HG02759 (cell line): ENCODE measurements around the gene TATDN3.
"Not testable (repeated sequence)": the region's sequence is repeated elsewhere in the genome, so short reads cannot be mapped to it uniquely, and the experiment has no call there.

Source experiments
- ATAC-seq: cut with Tn5 transposase; IDR thresholded peaks from one replicate; pipeline ENCODE4 v1.9.1; 2021; ENCODE audit warnings: mild to moderate bottlenecking, moderate library complexity; ENCODE audit not compliant: unreplicated experiment

Gene TATDN3

DNA sequence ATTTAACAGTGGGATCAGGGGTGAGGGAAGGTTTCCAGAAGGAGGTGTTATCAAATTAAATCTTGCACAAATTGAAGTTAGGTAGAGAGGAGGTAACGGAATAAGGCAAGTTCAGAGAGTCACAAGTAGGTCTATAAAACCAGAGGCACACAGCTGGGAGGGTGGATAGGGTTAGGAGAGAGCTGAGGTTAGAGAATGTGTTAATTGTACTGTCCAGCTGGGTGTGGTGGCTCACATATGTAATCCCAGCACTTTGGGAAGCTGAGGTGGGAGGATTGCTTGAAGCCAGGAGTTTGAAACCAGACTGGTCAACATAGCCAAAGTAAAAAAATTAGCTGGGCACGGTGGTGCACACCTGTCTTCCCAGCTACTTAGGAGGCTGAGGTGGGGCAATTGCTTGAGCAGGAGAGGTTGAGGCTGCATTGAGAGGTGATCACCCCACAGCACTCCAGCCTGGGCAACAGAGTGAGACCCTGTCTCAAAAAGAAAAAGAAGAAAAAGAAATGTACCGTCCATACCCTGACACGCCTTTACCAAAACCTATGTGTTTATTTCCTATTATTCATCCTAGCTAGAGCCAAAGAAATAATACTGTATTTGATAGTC is 35.6 kb downstream of the TATDN3 start:
- ATAC-seq, result no peak

DNA sequence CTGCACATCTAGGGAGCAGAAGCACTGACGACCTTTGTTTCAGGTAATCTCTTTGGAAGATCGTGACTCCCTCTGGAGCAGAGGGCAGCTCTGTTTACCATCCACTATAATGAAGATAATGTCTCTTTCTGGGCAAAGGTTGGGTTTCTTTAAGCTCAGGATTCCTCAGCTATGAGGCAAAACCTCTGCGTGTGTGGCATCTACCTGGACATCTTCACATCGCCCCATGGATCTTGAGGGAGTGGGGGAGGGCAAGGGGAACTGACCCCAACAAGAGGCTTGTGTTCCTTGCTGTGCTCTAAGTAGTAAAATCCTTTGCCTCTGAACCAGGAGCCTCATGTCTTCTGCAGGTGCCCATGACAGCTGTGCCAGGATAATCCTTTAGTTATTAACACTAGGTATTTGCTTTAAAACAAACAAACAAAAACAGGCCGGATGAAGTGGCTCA is 36.2 kb downstream of the TATDN3 start:
- no peak for ATAC-seq

DNA sequence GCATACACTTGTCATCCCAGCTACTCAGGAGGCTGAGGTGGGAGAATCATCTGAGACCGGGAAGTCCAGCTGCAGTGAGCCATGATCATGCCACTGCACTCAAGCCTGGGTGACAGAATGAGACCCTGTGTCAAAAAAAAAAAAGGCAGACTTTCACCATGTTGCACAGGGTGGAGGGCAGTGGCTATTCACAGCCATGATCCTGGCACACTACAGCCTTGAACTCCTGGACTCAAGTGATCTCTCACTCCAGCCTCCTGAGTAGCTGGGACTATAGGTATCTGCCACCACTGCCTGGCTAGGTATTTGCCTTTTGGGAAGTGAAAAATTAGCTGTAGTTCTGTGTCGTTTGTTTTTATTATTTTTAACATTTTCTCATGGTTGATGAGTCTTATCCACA is 36.7 kb downstream of the TATDN3 start:
- no peak for ATAC-seq

DNA sequence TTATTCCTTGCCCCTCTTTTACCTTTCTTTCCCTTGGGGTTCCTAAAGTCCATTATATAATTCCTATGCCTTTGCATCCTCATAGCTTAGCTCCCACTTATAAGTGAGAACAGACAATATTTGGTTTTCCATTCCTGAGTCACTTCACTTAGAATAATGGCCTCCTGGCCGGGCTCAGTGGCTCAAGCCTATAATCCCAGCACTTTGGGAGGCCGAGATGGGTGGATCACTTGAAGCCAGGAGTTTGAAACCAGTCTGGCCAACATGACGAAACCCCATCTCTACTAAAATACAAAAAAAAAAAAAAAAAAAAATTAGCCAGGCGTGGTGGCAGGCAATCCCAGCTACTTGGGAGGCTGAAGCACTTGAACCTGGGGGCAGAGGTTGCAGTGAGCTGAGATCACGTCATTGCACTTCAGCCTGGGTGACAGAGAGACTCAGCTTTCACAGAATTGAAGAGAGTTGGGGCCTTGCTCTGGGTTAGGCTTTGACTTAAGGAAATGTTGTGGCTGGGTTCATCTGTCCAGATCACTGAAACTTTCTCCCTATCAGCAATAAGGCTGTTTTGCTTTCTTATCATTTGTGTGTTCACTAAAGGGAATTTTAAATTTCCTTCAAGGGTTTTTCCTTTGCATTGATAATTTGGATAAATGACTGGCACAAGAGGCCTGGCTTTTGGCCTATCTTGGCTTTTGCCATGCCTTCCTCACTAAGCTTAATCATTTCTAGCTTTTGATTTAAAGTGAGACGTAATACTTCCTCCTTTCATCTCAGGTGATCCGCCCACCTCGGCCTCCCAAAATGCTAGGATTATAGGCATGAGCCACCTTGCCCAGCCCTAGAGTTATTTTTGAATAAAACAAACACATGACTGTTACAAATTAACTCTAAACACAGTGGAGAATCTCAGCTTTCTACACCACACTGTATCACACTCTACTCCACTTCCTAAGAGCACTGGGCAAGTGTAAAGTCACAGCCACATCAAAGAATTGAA is 41.8 kb downstream of the TATDN3 start:
- ATAC-seq, result peak; percentile 90

DNA sequence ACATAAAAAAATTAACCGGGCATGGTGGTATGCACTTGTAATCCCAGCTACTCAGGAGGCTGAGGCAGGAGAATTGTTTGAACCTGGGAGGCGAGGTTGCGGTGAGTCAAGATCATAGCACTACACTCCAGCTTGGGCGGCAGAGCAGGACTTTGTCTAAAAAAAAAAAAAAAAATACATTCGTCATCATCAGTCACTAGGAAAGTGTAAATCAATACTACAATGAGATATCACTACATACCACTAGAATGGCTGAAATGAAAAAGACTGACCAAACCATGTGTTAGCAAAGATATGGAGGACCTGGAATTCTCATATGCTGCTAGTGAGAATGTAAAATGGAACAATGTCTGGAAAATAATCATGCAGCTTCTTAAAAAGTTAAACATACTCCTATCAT is 46.5 kb downstream of the TATDN3 start:
- ATAC-seq, result no peak

DNA sequence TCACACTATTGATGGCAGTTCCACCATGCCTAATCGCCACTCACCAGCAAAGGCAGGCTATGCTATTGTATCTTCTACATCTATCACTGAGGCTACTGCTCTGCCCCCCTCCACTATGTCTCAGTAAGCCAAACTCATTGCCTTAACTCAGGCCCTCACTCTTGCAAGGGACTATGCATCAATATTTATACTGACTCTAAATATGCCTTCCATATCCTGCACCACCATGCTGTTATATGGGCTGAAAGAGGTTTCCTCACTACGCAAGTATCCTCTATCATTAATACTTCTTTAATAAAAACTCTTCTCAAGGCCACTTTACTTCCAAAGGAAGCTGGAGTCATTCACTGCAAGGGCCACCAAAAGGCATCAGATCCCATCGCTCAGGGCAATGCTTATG is 52.8 kb downstream of the TATDN3 start:
- not testable (repeated sequence) for ATAC-seq

DNA sequence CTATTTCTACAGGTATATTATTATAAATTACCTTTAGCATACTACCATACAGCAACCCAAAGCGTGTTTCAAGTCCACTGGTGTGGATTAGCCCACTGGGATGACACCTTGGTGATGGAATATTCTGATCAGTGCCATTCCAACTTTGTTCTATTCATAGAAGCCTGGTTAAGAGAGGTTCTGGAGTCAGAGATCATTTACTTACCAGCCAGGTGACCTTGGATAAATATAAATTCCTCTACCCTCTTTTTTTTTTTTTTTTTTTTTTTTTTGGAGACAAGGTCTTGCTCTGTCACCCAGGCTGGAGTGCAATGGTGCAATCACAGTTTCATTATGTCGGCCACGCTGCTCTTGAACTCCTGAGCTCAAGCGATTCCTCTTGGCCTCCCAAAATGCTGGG is 55.9 kb downstream of the TATDN3 start, which contains the start of gene SPATA45:
SPATA45 (minus strand) TSS at position 101 of the 400 bp plus-strand sequence. CDS start 11,500 bp downstream, outside the sequence.
- no peak for ATAC-seq

DNA sequence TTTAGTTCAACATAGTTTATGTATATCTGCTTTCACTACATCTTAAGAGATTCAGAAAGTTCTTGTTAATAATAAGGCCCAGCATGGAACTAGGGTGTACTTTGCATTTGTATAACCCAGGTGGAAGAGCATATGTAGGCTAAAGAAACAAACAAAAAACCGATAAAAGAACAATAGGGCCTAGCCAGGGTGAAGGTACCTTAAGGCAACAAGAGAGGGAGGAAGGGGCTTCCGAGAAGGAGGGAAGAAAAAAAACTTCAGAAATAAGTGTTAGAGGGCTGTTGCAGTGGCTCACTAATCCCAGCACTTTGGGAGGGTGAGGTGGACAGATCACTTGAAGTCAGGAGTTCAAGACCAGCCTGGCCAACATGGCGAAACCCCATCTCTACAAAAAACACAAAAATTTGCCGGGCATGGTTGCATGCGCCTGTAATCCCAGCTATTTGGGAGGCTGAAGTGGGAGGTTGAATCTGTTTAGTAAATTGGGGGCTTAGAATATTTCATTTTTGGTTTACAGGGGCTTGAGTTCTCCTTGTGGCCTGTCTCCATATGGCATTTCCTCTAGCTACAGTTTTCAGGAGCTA is 60.5 kb downstream of the TATDN3 start:
- no peak for ATAC-seq

DNA sequence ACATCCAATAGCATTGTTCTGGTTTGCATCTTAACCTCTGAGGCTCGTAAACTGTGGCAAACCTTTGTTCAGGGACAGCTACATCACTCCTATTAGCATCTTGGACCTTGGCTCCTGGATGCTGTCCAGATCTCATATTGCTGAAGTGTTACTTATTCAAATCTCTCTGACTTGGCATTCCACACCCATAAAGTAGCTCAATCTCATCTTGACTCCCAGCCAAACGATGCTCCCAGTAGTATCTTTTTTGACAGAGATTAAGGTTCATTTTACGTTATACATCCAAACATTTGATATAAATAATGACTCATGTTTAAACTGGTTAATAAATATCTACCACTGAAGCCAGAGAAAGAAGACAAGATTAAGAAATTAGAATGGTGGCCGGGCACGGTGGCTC is 62.0 kb downstream of the TATDN3 start:
- no peak for ATAC-seq

DNA sequence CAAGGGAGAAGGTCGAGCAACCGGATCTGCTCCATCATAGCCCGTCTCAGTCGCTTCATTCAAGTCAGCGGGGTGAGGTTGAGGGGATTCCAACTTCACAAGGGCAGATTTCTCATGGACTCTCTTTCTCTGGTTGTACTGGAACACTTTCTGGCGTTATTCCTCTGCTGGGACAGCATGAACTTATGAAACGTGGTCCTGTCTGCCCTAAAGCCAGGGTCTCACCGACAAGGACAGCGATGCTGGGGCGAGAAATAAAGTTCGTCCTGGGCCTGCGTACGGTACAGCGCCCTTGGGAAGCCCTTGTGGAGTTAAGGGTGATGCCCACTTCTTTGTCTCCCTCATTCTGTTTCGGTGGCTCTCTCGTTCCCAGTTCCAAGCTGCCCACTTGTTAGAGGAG is 65.1 kb downstream of the TATDN3 start:
- ATAC-seq, result no peak

DNA sequence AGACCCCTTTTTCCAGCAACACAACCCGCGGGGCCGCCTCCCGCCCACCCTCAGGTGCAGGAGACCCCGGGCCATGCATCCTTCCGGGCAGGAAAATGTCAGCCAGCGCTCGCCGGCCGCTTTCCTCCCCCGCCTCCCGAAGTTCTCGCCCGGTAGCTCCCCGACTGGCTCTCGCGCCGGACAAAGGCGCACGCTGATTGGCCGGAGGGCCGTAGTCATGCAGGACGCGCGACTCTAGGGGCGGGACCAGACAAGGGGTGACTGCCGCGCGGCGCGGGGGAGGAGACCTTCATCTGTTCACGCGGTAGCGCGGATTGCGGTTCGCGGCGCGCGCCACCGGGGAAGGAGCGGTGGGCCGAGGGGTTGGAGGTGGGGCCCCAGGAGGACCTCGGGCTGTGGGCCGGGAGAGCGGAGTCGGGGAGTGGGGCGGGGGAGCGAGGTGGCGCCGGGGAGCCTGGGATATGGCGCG is 66.3 kb downstream of the TATDN3 start, which contains the start of gene FLVCR1:
FLVCR1 (plus strand) TSS at position 284 of the 469 bp plus-strand sequence; CDS start at position 462, 178 bp downstream.
- ATAC-seq, result peak; percentile 98

DNA sequence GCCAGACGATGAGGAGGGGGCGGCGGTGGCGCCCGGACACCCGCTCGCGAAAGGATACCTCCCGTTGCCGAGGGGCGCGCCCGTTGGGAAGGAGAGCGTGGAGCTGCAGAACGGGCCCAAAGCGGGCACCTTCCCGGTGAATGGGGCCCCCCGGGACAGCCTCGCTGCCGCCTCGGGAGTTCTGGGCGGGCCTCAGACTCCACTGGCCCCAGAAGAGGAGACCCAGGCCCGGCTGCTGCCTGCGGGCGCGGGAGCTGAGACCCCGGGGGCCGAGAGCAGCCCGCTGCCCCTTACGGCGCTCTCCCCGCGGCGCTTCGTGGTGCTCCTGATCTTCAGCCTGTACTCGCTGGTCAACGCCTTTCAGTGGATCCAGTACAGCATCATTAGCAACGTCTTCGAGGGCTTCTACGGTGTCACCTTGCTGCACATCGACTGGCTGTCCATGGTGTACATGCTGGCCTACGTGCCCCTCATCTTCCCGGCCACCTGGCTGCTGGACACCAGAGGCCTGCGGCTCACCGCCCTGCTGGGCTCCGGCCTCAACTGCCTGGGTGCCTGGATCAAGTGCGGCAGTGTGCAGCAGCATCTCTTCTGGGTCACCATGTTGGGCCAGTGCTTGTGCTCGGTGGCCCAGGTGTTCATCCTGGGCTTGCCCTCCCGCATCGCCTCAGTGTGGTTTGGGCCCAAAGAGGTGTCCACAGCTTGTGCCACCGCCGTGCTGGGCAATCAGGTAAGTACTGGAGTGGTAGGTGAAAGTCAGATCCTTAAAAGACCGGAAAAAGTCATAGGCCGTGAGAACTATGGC is 67.0 kb downstream of the TATDN3 start:
- peak; percentile 10 for ATAC-seq

DNA sequence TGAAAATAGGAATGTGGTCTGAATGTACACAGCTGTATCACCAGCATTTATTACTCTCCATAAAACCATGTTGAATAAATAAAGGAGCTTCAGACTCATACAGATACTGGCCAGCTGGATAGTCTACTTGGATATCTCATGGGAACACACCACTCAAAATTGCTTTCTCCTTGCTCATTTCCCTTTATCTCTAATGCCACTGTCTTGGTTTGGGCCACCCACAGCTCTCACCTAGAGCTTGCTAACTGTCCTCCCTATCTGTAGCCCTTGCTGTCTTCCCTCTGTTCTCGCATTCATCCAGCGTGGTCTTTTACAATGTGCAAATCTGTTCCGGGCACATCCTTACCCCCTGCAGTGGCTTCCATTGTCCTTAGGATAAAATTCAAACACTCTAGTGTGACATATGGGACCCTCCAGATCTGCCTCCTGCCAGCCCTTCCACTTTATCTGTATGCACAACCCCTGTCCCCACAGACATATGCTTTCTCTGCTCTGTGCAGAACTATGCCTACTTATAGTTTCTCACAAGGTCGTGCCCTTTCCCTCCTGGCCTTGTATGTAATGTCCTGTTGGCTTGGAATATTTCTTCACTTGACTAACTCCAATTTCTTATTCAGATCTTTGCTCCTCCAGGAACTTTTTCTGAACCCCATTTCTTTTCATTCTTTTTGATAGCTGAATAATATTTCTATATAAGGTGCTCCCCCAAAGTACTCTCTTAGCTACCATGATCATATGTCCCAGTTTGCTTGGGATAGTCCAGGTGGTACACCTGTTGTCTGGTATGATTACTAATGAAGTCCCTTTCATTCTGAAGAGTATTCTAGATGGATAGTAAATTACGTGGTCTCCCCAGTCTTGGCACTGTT is 69.3 kb downstream of the TATDN3 start:
- ATAC-seq, result no peak

DNA sequence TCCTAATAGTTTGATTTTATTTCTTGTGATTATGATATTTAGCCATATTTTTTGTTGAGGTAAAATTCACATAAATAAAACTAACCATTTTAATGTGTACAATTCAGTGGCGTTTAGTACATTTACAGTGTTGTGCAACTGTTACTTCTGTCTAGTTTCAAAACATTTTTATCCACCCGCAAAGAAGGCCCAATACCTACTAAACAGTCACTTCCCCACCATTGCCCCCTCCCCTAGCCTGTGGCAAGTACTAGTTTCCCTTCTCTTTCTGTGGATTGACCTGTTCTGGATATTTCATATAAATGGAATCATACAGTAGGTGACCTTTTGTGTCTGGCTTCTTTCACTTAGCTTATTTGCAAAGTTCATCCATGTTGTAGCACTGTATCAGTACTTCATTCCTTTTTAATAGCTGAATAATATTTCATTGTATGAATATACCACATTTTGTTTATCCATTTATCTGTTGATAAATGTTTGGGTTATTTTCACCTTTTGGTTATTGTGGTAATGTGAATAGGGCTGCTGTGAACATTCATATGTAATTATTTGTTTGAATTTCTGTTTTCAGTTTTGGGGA is 70.5 kb downstream of the TATDN3 start:
- ATAC-seq, result no peak

DNA sequence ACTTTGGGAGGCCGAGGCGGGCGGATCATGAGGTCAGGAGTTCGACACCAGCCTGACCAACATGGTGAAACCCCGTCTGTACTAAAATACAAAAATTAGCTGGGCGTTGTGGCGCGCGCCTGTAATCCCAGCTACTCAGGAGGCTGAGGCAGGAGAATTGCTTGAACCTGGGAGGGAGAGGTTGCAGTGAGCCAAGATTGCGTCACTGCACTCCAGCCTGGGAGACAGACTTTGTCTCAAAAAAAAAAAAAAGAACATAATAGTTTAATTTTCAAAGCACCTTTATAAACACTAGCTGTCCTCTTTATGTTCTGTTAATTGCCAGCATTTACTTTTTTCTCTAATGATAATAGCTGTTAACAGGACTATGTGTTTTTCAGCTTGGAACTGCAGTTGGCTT is 71.7 kb downstream of the TATDN3 start:
- ATAC-seq, result not testable (repeated sequence)

DNA sequence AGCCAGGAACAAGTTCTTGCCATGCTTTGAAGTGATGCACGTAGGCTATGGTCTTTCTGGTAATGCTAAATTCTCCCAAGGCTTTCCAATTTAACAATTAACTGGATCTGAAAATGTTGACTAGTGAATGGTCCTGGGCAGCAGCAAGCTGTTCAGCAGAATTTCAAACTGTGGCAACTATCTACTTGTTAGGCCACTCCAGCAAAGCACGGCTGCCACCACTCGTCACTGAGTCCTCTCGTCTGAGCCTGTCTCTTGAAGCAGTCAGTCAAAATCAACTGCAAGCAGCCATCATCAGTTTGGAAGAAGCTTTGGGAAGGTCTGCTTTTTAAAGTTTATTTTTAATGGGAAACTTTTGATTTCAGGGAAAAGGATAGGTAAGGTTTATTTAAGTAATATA is 72.5 kb downstream of the TATDN3 start:
- ATAC-seq, result no peak
